Liver (tissue), 9 donors: ENCODE data around the gene LHFPL3. TPM values are rescaled to one million over a fixed set of nuclear protein-coding genes. Genes with fewer than 3 reads are reported as not detected.

Source experiments
- DNase-seq: peaks from one replicate; pipeline ENCODE4 v3.0.0-alpha.2; 2017; ENCODE audit warnings: low spot score
- H3K27ac ChIP-seq, 2 donors: one replicate each; pipeline ENCODE4 v1.7.0; 2013; ENCODE audit warnings: inconsistent platforms in 2 of 2, low read length in 2 of 2, control low read depth in 1 of 2, low read depth in 1 of 2, mild to moderate bottlenecking in 1 of 2
- H3K27me3 ChIP-seq, 4 donors: one replicate each; pipeline versions ENCODE4 v1.6.1 to v1.7.0; 2013; ENCODE audit warnings: low read length in 3 of 4, inconsistent platforms in 1 of 4, mild to moderate bottlenecking in 1 of 4, moderate library complexity in 1 of 4; ENCODE audit not compliant: control insufficient read depth in 4 of 4, insufficient read depth in 4 of 4
- H3K36me3 ChIP-seq, 4 donors: one replicate each; pipeline versions ENCODE4 v1.6.1 to v1.7.0; 2013; ENCODE audit warnings: low read length in 3 of 4, mild to moderate bottlenecking in 3 of 4, low read depth in 1 of 4, moderate library complexity in 1 of 4; ENCODE audit not compliant: control insufficient read depth in 4 of 4, insufficient read depth in 3 of 4
- H3K4me1 ChIP-seq, 4 donors: one replicate each; pipeline versions ENCODE4 v1.6.1 to v1.7.0; 2013; ENCODE audit warnings: low read length in 3 of 4, mild to moderate bottlenecking in 3 of 4, moderate library complexity in 1 of 4; ENCODE audit not compliant: control insufficient read depth in 4 of 4, insufficient read depth in 4 of 4
- H3K4me3 ChIP-seq, 3 donors: one replicate each; pipeline versions ENCODE4 v1.6.1 to v1.7.0; 2013; ENCODE audit warnings: low read length in 3 of 3, control low read depth in 1 of 3, low read depth in 1 of 3, mild to moderate bottlenecking in 1 of 3
- H3K9ac ChIP-seq, 2 donors: one replicate each; pipeline ENCODE4 v1.7.0; 2013; ENCODE audit warnings: low read length in 2 of 2, mild to moderate bottlenecking in 2 of 2, moderate library complexity in 2 of 2, control low read depth in 1 of 2, low read depth in 1 of 2
- H3K9me3 ChIP-seq, 4 donors: one replicate each; pipeline versions ENCODE4 v1.6.1 to v1.7.0; 2013; ENCODE audit warnings: low read length in 3 of 4; ENCODE audit not compliant: control insufficient read depth in 4 of 4
- EGR1 ChIP-seq, 2 donors: IDR thresholded peaks; 2 replicates each; pipeline ENCODE4 v1.6.1; 2016 to 2018; ENCODE audit warnings: antibody characterized with exemption in 2 of 2, low read depth in 2 of 2
- FOXA1 ChIP-seq: IDR thresholded peaks from 2 replicates; pipeline ENCODE4 v1.6.1; 2016; ENCODE audit warnings: antibody characterized with exemption
- FOXA2 ChIP-seq: IDR thresholded peaks from 2 replicates; pipeline ENCODE4 v1.6.1; 2016; ENCODE audit warnings: antibody characterized with exemption
- GABPA ChIP-seq, 2 donors: IDR thresholded peaks in 1 of 2; conservative IDR thresholded peaks in 1 of 2; 2 replicates each; pipeline ENCODE4 v1.6.1; 2016; ENCODE audit warnings: antibody characterized with exemption in 2 of 2, mild to moderate bottlenecking in 1 of 2, moderate library complexity in 1 of 2
- HNF4A ChIP-seq, 2 donors: conservative IDR thresholded peaks; 2 replicates each; pipeline ENCODE4 v1.6.1; 2016; ENCODE audit warnings: antibody characterized with exemption in 2 of 2, mild to moderate bottlenecking in 2 of 2
- HNF4G ChIP-seq: IDR thresholded peaks from 2 replicates; pipeline ENCODE4 v1.6.1; 2016; ENCODE audit warnings: antibody characterized with exemption
- NR2F2 ChIP-seq: IDR thresholded peaks from 2 replicates; pipeline ENCODE4 v1.6.1; 2016; ENCODE audit warnings: antibody characterized with exemption
- RAD21 ChIP-seq, 2 donors: IDR thresholded peaks; 2 replicates each; pipeline ENCODE4 v1.6.1; 2016; ENCODE audit warnings: antibody characterized with exemption in 2 of 2, mild to moderate bottlenecking in 2 of 2
- RXRA ChIP-seq, 2 donors: IDR thresholded peaks; 2 replicates each; pipeline ENCODE4 v1.6.1; 2017 to 2018; ENCODE audit warnings: antibody characterized with exemption in 2 of 2, mild to moderate bottlenecking in 1 of 2
- SP1 ChIP-seq: IDR thresholded peaks from 2 replicates; pipeline ENCODE4 v1.6.1; 2018; ENCODE audit warnings: antibody characterized with exemption, mild to moderate bottlenecking
- TAF1 ChIP-seq: conservative IDR thresholded peaks from 2 replicates; pipeline ENCODE4 v1.6.1; 2016; ENCODE audit warnings: antibody characterized with exemption, mild to moderate bottlenecking
- YY1 ChIP-seq: IDR thresholded peaks from 2 replicates; pipeline ENCODE4 v1.6.1; 2016; ENCODE audit warnings: antibody characterized with exemption, mild to moderate bottlenecking
- WGBS: extraction: QIAGEN DNeasy Blood & Tissue Kit; methylation state at CpG from one replicate; pipeline ENCODE4 v1.1.7; 2013; 5-methylcytosine and 5-hydroxymethylcytosine counted together
- polyA plus RNA-seq, 2 donors: library from polyadenylated mRNA; stranded (reverse) in 1 of 2; unstranded in 1 of 2; fragments of 200-250 nt in 1 of 2; fragments of >200 nt in 1 of 2; fragmentation: Nextera tagmentation in 1 of 2; extraction: Ambion mirVana in 1 of 2; gene quantifications; one replicate each; pipeline versions ENCODE4 v1.2.1 to v1.2.3, GENCODE V29; 2013 to 2015
- total RNA-seq, 2 donors: library from RNA; depleted of rRNA; stranded (reverse); fragments of >200 nt; gene quantifications; one replicate each; pipeline ENCODE4 v1.2.3, GENCODE V29; 2014
- TF ChIP-seq, protein P1 (sequence below): IDR thresholded peaks from 2 replicates; pipeline ENCODE4 v1.6.1; 2016; ENCODE audit warnings: antibody characterized with exemption
- TF ChIP-seq, protein P2 (sequence below): IDR thresholded peaks from 2 replicates; pipeline ENCODE4 v1.6.1; 2016; ENCODE audit warnings: antibody characterized with exemption
- TF ChIP-seq, protein P3 (sequence below): IDR thresholded peaks from 2 replicates; pipeline ENCODE4 v1.6.1; 2016; ENCODE audit warnings: antibody characterized with exemption
- TF ChIP-seq, protein P4 (sequence below): IDR thresholded peaks from 2 replicates; pipeline ENCODE4 v1.6.1; 2016; ENCODE audit warnings: antibody characterized with exemption, mild to moderate bottlenecking
- donor health status: healthy.
- donor health status: healthy.
- donor health status: healthy.
- donor health status: healthy.
- donor health status: healthy.

Gene LHFPL3
- total and polyA plus RNA-seq, 4 donors, result not detected

DNA sequence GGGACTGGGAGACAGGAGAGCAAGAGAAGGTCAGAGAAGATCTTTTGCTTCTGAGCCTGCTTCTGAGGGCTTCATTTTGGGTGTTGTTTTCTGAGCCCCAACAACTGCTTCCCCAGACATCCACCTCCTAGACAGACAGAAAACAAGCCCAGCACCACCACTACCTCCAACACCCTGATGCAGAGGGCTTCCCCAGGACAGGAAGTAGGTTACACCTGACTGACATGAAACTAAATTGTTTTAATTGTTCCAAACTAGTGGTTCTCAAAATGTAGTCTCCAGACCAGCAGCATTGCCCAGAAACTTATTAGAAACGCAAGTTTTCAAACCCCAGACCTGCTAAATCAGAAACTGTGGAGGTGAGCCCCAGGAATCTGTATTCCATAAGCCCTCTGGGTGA lies 522.0 kb downstream of the LHFPL3 start:
- no peak for TF ChIP-seq FOXA1
- TF ChIP-seq, protein P1, sequence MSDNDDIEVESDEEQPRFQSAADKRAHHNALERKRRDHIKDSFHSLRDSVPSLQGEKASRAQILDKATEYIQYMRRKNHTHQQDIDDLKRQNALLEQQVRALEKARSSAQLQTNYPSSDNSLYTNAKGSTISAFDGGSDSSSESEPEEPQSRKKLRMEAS, result no peak
- no peak for TF ChIP-seq EGR1 (IDR thresholded peaks at IDR 0.05; ENCODE audit: low read depth in 2 of 2)
- TF ChIP-seq HNF4G, result no peak
- no peak for TF ChIP-seq HNF4A (conservative IDR thresholded peaks at IDR 0.05)
- no peak for TF ChIP-seq SP1
- TF ChIP-seq RAD21 (IDR thresholded peaks at IDR 0.05), result no peak
- no peak for TF ChIP-seq GABPA (IDR thresholded peaks at IDR 0.05 in 1 of 2, conservative IDR thresholded peaks at IDR 0.05 in 1 of 2)
- no peak for TF ChIP-seq NR2F2
- TF ChIP-seq YY1, result no peak
- no peak for TF ChIP-seq TAF1
- TF ChIP-seq, protein P2, sequence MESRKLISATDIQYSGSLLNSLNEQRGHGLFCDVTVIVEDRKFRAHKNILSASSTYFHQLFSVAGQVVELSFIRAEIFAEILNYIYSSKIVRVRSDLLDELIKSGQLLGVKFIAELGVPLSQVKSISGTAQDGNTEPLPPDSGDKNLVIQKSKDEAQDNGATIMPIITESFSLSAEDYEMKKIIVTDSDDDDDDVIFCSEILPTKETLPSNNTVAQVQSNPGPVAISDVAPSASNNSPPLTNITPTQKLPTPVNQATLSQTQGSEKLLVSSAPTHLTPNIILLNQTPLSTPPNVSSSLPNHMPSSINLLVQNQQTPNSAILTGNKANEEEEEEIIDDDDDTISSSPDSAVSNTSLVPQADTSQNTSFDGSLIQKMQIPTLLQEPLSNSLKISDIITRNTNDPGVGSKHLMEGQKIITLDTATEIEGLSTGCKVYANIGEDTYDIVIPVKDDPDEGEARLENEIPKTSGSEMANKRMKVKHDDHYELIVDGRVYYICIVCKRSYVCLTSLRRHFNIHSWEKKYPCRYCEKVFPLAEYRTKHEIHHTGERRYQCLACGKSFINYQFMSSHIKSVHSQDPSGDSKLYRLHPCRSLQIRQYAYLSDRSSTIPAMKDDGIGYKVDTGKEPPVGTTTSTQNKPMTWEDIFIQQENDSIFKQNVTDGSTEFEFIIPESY, result no peak
- TF ChIP-seq, protein P3, sequence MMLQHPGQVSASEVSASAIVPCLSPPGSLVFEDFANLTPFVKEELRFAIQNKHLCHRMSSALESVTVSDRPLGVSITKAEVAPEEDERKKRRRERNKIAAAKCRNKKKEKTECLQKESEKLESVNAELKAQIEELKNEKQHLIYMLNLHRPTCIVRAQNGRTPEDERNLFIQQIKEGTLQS, result no peak
- no peak for TF ChIP-seq FOXA2
- TF ChIP-seq, protein P4, sequence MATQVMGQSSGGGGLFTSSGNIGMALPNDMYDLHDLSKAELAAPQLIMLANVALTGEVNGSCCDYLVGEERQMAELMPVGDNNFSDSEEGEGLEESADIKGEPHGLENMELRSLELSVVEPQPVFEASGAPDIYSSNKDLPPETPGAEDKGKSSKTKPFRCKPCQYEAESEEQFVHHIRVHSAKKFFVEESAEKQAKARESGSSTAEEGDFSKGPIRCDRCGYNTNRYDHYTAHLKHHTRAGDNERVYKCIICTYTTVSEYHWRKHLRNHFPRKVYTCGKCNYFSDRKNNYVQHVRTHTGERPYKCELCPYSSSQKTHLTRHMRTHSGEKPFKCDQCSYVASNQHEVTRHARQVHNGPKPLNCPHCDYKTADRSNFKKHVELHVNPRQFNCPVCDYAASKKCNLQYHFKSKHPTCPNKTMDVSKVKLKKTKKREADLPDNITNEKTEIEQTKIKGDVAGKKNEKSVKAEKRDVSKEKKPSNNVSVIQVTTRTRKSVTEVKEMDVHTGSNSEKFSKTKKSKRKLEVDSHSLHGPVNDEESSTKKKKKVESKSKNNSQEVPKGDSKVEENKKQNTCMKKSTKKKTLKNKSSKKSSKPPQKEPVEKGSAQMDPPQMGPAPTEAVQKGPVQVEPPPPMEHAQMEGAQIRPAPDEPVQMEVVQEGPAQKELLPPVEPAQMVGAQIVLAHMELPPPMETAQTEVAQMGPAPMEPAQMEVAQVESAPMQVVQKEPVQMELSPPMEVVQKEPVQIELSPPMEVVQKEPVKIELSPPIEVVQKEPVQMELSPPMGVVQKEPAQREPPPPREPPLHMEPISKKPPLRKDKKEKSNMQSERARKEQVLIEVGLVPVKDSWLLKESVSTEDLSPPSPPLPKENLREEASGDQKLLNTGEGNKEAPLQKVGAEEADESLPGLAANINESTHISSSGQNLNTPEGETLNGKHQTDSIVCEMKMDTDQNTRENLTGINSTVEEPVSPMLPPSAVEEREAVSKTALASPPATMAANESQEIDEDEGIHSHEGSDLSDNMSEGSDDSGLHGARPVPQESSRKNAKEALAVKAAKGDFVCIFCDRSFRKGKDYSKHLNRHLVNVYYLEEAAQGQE, result no peak
- TF ChIP-seq RXRA (IDR thresholded peaks at IDR 0.05), result no peak
- no peak overlapping the region for H3K27ac ChIP-seq
- no peaks in the 10 kb centered on the region for H3K36me3 ChIP-seq
- DNase-seq, result no peak
- H3K9ac ChIP-seq, result no peak overlapping the region
- WGBS, result 85% methylated on average over 1 of the region's 1 CpG
- H3K9me3 ChIP-seq, result no peaks in the 10 kb centered on the region
- peaks cover 0 to 8% (median 0%) of the 10 kb centered on the region in 4 donors for H3K4me1 ChIP-seq
- peaks cover 0 to 8% (median 2%) of the 10 kb centered on the region in 4 donors for H3K27me3 ChIP-seq
- H3K4me3 ChIP-seq, result no peak overlapping the region

DNA sequence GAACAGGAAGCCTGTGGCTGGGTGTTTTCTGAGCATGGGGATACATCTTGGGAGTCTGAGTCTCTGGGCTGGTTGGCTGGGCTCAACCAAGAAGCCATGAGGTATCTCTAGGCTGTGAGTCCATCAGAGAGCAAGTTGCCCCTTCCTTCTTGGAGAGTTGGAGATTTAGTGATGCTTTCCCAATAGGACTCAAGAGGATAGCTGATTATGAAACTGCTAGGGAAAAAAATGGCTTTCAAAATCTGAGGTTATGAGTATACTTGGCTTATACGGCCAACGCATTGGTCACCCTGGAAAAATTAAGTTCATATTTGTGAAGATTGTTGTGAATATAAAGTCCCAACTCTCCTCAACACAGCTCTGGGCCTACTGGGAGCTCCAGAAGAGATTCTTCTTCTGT lies 522.9 kb downstream of the LHFPL3 start:
- Histone ChIP-seq H3K4me3 (no peak overlapping the region), H3K4me1 (peaks cover 0 to 8% (median 0%) of the 10 kb centered on the region in 4 donors)
- 98% methylated on average over 2 of the region's 2 CpGs for WGBS

More for the DNA sequence above, 522.9 kb downstream of the LHFPL3 start:
- Histone ChIP-seq H3K27me3 (no peaks in the 10 kb centered on the region), H3K27ac (no peak overlapping the region), H3K9me3 (no peaks in the 10 kb centered on the region), H3K9ac (no peak overlapping the region), H3K36me3 (no peaks in the 10 kb centered on the region)
- TF ChIP-seq, protein P4, result no peak
- TF ChIP-seq GABPA (IDR thresholded peaks at IDR 0.05 in 1 of 2, conservative IDR thresholded peaks at IDR 0.05 in 1 of 2), result no peak
- TF ChIP-seq SP1, result no peak
- TF ChIP-seq HNF4G, result no peak
- no peak for DNase-seq
